Right kidney (tissue), 1 donor: ENCODE results near the gene CDK8.

ENCODE experiments used
- DNase-seq: peaks from one replicate; pipeline ENCODE4 v3.0.0-alpha.2; 2016

CDK8 gene

GRCh38 chr13:26445092-26445491 is 191.2 kb downstream of the CDK8 start:
- DNase-seq: no peak

DNA sequence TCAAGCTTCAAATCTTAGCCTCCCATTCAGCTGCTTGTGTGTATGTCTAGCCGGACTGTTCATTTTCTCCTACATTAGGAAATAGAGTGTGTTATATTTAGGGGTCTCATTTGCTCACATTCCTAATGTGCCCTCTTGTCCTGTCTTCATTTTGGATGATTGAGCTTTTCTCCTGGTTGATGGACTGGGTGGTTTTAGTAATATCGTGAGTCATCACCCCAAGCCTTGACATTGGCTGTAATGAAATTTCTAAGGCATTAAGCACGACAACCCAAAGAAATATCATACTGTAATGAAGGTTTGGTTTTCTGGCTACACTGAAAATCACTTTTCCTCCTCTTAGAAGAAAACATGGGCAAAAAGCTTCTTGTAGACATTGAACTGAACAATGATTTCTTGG is 192.8 kb downstream of the CDK8 start:
- no peak for DNase-seq

DNA sequence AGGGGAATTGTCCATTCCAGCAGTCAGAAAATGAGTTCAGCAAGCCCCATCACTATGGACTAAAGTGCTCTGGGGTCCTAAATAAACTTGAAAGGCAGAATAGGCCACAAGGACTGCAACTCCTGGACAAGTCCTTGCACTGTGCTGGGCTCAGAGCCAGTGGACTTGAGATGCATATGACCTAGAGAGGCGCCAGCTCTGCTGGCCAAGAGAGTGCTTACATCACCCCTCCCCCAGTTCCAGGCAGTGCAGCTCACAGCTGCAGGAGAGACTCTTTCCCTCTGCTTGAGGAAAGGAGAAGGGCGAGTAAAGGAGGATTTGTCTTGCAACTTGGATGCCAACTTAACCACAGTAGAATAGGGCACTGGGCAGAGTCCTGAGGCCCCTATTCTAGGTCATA is 194.1 kb downstream of the CDK8 start:
- DNase-seq: no peak

DNA sequence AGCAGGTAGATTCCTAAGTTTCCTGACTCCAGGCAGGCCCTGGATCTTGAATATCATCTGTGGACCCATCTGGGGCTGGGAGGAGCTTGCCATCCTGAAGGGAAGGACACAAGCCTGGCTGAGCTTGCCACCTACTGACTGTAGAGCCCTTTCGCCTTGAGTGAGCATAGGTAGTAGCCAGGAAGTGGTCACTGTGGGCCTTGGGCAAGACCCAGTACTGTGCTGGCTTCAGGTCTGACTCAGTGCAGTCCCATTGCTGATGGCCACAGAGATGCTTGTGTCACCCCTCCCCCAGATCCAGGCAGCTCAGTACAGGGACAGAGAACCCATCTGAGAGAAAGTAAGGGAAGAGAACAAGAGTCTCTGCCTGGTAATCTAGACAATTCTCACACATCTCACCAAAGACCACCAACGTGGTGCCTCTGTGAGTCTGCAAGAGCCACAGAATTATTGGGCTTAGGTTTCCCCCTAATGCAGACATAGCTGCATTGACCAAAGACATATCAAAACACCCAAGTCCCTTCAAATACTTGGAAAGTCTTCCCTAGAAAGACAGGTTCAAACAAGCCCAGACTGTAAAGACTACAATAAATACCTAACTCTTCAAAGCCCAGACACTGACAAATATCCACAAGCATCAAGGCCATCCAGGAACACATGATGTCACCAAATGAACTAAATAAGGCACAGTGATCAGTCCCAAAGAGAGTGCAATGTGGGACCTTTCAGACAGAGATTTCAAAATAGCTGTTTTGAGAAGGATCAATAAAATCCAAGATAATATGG is 195.3 kb downstream of the CDK8 start:
- DNase-seq: no peak
